Type B pancreatic cell (in vitro differentiated cells): ENCODE results near the gene SF3B2. TPM values are rescaled to one million over a fixed set of nuclear protein-coding genes. Genes with fewer than 3 reads are reported as not detected.

ENCODE experiments used
- DNase-seq: peaks from one replicate; pipeline ENCODE4 v3.0.0; 2021; ENCODE audit warnings: mixed read lengths; ENCODE audit not compliant: unreplicated experiment; ENCODE audit errors: extremely low spot score
- H3K27ac Mint-ChIP-seq: 2 replicates; pipeline ENCODE4 v1.8.0; 2021; ENCODE audit warnings: mild to moderate bottlenecking, mixed read lengths
- H3K27me3 Mint-ChIP-seq: 2 replicates; pipeline ENCODE4 v1.8.0; 2021; ENCODE audit warnings: mixed read lengths
- H3K36me3 Mint-ChIP-seq: 2 replicates; pipeline ENCODE4 v1.8.0; 2021; ENCODE audit warnings: mixed read lengths
- H3K4me1 Mint-ChIP-seq: one replicate; pipeline ENCODE4 v1.8.0; 2021; ENCODE audit warnings: mixed read lengths; ENCODE audit not compliant: unreplicated experiment
- H3K4me3 Mint-ChIP-seq: 2 replicates; pipeline ENCODE4 v1.8.0; 2021; ENCODE audit warnings: mild to moderate bottlenecking, mixed read lengths
- H3K9me3 Mint-ChIP-seq: 2 replicates; pipeline ENCODE4 v1.8.0; 2021; ENCODE audit warnings: mixed read lengths
- CTCF ChIP-seq: fragments of 200-600 bp; sonication (generic); conservative IDR thresholded peaks from 2 replicates; pipeline ENCODE4 v1.5.0; 2021; ENCODE audit warnings: antibody characterized with exemption, mild to moderate bottlenecking
- total RNA-seq: library from RNA; stranded (reverse); gene quantifications from 2 replicates; pipeline ENCODE4 v1.2.1, GENCODE V29; 2021; ENCODE audit warnings: low replicate concordance

The SF3B2 gene
- total RNA-seq, 1 donor from 2014 or later: 210 TPM

- no peak for DNase-seq
- Mint-ChIP-seq H3K27ac (no peak overlapping the region), H3K4me1 (no peaks in the 10 kb centered on the region), H3K4me3 (no peak overlapping the region), H3K36me3 (no peaks in the 10 kb centered on the region), H3K27me3 (peaks cover 11% of the 10 kb centered on the region), H3K9me3 (no peaks in the 10 kb centered on the region)
- TF ChIP-seq CTCF: no peak
Measured at GRCh38 chr11:66032957-66033735, 19.0 kb upstream of the SF3B2 start.

GRCh38 chr11:66035653-66036333 is 16.4 kb upstream of the SF3B2 start:
- H3K9me3 Mint-ChIP-seq: no peaks in the 10 kb centered on the region
- no peak for TF ChIP-seq CTCF

DNA sequence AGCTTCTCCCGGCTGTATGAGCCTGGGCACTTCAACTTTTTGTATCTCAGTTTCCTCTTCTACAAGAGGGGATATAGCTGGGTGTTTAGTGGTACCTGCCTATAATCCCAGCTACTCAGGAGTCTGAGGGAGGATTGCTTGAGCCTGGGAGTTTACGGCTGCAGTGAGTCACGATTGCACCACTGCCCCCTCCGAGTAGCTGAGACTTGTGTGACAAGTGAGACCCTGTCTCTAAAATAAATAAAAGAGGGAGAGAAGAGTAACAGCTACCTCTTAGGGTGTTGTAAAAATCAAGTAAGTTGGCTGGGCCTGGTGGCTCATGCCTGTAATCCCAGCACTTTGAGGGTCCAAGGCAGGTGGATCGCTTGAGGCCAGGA is 15.8 kb upstream of the SF3B2 start:
- no peak for DNase-seq
- H3K36me3 Mint-ChIP-seq: no peaks in the 10 kb centered on the region
- H3K4me3 Mint-ChIP-seq: no peak overlapping the region
- TF ChIP-seq CTCF: no peak
- H3K27me3 Mint-ChIP-seq: peaks cover 7% of the 10 kb centered on the region
- no peak overlapping the region for H3K27ac Mint-ChIP-seq
- no peaks in the 10 kb centered on the region for H3K9me3 Mint-ChIP-seq
- H3K4me1 Mint-ChIP-seq: no peaks in the 10 kb centered on the region

More at GRCh38 chr11:66035653-66036333, 16.4 kb upstream of the SF3B2 start:
- Mint-ChIP-seq H3K27ac (no peak overlapping the region), H3K27me3 (peaks cover 8% of the 10 kb centered on the region), H3K4me1 (no peaks in the 10 kb centered on the region), H3K36me3 (no peaks in the 10 kb centered on the region), H3K4me3 (no peak overlapping the region)
- no peak for DNase-seq

DNA sequence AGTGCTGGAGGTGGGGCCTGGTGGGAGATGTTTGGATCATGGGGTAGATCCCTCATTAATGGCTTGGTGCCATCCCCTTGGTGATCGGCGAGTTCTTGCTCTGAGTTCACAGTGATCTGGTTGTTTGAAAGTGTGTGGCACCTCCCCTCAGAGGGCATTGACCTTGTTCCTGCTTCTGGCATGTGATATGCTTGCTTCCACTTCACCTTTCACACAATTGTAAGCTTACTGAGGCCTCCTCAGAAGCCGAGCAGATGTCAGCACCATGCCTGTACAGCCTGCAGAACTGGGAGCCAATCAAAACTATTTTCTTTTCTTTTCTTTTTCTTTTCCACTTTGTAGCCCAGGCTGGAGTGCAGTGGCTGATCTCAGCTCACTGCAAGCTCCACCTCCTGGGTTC is 14.8 kb upstream of the SF3B2 start:
- Mint-ChIP-seq H3K36me3 (no peaks in the 10 kb centered on the region), H3K27ac (no peak overlapping the region), H3K27me3 (peaks cover 6% of the 10 kb centered on the region), H3K4me1 (no peaks in the 10 kb centered on the region), H3K4me3 (no peak overlapping the region), H3K9me3 (no peaks in the 10 kb centered on the region)
- TF ChIP-seq CTCF: no peak
- no peak for DNase-seq

- Mint-ChIP-seq H3K27ac (no peak overlapping the region), H3K36me3 (no peaks in the 10 kb centered on the region), H3K4me1 (no peaks in the 10 kb centered on the region), H3K4me3 (no peak overlapping the region), H3K9me3 (no peaks in the 10 kb centered on the region), H3K27me3 (peaks cover 2% of the 10 kb centered on the region)
- DNase-seq: no peak
- no peak for TF ChIP-seq CTCF
Measured at GRCh38 chr11:66039765-66040164, 12.4 kb upstream of the SF3B2 start.
